Activated CD4-positive, alpha-beta T cell treated with anti-CD3 and anti-CD28 coated beads, Interleukin-2, amount 50 U/mL, for 24 hours (primary cell): ENCODE results near the gene FOXN4.
"Not testable (repeated sequence)": the region's sequence is repeated elsewhere in the genome, so short reads cannot be mapped to it uniquely, and the experiment has no call there.

ENCODE experiments used
- DNase-seq, 2 donors: peaks; one replicate each; pipeline ENCODE4 v3.0.0-alpha.2; 2020; ENCODE audit warnings: low read depth in 1 of 2, low spot score in 1 of 2

Gene FOXN4, protein sequence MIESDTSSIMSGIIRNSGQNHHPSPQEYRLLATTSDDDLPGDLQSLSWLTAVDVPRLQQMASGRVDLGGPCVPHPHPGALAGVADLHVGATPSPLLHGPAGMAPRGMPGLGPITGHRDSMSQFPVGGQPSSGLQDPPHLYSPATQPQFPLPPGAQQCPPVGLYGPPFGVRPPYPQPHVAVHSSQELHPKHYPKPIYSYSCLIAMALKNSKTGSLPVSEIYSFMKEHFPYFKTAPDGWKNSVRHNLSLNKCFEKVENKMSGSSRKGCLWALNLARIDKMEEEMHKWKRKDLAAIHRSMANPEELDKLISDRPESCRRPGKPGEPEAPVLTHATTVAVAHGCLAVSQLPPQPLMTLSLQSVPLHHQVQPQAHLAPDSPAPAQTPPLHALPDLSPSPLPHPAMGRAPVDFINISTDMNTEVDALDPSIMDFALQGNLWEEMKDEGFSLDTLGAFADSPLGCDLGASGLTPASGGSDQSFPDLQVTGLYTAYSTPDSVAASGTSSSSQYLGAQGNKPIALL

DNA sequence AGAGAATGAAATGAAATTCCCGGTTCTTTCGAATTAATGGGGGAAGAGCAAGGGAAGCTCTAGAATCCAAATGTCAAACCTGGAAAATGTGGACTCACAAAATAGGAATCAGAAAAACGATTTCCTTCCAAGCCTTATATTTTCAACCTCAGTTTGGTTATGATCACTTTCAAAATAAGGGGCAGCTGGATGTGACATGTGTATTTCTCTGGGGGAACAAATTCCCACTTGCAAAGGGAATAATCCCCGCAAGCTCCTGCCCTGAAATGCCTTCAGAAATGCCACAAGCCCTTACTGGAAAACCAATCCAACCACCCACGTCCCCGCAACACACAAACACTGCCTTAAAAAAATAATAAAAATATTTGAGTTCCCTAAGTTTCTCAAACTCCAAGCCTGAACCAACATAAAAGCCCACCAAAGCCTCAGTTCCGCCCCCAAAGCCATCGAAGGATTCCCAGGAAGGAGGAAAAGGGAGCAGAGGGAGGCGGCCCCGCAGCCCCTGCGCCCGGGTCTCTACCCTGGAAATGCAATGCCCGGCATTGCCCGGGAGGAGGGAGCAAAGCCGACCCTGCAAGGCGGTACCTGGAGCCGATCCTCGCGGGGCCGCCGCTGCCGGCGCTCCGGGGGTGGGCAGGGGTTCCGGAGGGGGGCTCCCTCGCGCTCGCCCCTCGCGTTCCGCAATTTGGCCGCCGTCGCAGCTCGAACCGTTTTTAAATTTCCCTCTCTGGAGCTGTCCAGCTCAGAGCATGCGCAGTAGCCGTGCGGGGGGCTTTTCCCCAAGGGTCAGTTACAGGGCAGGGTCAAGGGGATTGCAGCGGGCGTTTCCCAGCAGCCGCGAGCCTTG is at the start of gene FOXN4:
FOXN4 (minus strand) TSS at position 751 of the 847 bp plus-strand sequence. CDS start 963 bp downstream, outside the sequence.
- no peak for DNase-seq

DNA sequence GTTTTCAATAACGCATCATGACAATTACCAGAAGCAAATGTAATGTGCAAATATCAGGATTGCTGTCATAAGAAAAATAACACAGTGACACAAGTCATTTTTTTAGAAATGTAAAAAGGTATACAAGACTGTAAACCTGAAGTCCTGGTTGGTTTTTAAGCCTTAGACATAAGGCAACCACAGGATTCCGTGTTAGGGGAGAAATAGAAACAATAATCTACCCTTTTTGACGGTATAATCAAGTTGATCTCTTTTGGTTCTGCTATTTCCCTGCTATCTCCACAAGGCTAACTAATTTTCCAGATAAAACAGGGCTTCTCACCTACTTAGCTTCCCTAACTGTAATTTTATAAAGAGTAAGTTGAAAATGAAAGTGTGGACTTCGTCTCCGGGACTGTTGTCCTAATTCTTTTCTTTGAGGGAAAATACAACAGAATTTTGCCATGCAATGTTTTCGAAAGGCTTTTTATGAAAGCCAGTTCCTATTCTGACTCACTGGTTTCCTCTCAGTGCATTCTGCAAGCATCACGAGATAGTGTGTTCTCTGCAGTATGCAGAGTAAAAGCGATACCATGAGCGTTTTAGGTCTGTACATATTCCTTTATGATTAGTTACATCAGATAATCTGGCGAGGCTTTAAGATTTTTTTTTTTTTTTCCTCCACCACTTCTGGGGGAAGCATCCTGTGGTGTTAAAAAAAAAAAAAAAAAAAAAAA is 49.2 kb upstream of the FOXN4 start:
- no peak for DNase-seq

DNA sequence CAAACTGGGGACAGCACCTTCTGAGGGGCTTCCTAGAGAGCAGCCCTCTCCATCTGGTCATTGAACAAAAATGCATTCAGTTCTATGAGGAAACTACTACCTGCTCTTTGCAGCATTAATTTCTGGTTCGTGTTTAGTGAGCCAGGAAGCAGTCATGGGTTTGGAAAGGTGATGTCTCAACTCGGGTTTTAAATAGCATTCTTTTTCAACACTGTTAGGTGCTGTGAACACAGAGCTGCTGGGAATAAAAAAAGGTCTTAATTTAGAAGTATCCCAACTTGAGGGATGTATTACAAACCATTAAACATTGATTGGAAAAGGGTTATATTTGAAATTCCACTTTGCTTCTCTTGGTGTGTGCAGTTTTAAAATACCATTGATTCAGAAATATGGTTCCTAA is 47.9 kb upstream of the FOXN4 start:
- no peak for DNase-seq

DNA sequence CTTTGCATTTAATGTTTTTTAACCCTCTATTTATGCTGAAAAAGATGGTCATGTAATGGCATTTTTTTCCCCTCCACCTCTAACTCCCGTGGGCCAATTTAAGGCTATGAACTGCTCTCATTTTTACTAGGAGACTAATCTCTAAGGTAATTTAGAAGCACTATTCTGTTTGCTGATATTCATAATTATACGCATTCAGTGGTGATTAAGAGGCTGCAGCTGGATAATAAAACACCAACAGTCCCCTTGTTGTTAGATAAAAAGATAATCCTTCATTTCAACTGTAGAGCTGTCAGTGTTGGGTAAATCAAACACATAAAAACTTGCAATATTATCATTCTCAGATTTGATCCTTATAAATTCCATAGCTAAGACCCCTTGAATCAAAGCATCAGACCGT is 47.5 kb upstream of the FOXN4 start:
- no peak for DNase-seq

DNA sequence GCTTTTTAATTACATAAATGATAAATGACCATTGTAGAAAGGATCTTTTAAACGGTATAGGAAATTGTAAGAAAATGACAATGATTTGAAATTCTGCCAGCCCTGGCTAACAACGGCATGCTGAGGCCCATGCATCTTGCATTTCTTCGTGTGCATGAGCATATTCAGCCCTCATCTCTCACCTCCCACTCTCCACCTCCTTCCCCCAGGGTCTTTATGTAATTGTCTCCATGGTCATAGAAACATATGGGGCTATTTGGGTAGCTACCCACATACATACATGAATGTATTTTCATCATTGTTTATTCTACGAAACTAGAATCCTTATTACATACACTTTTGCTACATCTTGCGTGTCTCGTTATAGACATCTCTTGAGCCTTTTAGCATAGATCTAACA is 43.1 kb upstream of the FOXN4 start:
- no peak for DNase-seq

DNA sequence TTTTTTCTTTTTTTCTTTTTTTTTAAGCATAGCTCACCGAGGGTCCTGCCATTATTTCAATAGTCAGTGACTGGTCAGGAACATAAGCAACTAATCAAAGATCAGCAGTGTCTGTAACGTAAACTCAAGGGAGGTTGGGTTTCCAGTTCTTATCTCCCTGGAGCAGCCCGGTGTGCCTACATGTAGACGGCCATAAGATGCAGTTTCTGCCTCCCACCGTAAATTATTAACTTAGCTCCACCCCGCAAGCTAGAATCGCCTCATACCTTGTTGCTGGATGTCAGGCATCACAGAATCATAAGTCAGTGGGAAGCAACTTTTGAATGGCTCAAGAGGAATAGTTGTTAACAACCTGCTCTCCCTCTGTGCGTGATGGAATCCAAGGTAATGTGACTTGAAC is 38.5 kb upstream of the FOXN4 start, which contains the start of gene MYO1H:
MYO1H (plus strand) TSS at position 312 of the 400 bp plus-strand sequence; CDS start at position 373, 61 bp downstream.
- no peak for DNase-seq

DNA sequence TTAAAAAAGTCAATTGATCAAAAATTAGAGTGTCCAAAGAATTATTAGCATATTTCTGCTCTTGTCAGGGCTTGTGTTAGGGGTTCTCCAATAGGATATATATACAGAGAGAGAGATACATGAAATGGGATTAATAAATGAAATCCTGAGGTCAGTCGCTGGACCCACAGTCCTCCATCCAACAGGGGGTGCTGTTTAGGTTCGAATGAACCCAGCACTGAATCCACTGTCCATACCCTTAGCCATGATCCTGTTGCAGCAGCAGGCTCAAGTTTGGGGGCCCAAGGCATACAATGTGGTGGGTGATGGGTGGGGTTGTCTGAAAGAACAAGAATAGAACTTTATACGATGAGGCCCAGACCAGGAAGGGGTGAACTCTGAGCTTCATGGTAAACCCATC is 37.8 kb upstream of the FOXN4 start:
- DNase-seq: no peak

DNA sequence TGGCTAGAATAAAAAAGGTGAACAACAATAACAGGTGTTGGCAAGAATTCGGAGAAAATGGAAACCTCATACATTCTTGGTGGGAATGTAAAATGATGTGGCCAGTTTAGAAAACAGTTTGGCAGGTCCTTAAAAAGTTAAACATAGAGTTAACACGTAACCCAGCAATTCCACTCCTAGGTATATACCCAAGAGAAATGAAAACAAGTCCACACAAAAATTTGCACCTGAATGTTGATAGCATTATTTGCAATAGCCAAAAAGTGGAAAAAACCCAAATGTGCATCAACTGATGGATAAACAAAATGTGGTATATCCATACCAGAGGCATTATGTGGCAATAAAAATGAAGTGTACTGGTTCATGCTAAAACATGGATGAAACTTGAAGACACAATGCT is 36.3 kb upstream of the FOXN4 start:
- no peak for DNase-seq

DNA sequence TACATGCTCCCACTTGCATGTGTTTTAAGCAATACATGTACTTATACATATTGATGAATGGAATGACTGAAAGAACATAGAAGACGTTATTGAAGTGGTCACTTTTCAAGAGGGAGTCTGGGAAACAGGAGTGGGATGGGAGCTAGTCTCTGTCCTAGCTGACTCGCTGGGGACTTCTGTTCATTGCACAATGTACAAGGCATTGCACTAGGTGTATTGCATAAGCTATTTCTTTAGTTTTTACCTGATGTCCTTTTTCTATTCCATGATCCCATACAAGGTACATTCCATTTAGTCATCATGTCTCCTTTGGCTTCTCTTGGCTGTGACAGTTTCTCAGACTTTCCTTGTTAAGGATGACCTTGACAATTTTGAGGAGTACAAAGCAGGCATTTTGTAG is 34.6 kb upstream of the FOXN4 start:
- no peak for DNase-seq

DNA sequence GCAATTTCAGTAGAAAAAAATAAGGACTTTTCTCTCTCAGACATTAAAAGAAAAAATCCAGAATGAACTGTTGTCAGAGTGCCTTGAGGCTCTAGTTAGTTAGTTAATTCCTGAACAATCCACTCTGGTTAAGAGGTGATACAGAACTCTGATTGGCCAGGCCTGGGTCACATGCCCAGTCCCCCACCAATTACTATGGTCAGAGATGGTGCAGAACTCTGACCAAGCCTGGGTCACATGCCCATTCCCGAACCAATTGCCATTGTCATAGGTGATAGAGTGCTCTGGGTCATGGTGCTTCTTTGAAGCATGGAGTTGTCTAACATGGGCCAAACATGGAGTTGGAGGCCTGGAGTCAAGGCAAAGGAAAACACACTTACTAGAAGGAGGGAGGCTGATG is 27.5 kb upstream of the FOXN4 start:
- no peak for DNase-seq

DNA sequence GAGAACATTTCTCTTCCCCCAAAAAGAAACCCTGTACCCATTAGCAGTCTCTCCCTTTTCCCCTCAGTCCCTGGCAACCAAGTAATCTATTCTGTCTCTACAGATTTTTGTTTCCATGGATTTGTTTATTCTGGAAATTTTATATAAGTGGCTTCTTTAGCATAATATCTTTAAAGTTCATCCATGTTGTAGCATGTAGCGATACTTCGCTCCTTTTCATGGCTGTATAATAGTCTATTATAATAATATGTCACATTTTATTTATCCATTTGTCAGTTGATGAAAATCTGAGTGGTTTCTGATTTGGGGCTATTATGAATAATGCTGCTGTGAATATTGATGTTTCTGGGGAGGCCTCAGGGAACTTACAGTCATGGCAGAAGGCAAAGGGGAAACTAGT is 25.8 kb upstream of the FOXN4 start:
- no peak for DNase-seq

DNA sequence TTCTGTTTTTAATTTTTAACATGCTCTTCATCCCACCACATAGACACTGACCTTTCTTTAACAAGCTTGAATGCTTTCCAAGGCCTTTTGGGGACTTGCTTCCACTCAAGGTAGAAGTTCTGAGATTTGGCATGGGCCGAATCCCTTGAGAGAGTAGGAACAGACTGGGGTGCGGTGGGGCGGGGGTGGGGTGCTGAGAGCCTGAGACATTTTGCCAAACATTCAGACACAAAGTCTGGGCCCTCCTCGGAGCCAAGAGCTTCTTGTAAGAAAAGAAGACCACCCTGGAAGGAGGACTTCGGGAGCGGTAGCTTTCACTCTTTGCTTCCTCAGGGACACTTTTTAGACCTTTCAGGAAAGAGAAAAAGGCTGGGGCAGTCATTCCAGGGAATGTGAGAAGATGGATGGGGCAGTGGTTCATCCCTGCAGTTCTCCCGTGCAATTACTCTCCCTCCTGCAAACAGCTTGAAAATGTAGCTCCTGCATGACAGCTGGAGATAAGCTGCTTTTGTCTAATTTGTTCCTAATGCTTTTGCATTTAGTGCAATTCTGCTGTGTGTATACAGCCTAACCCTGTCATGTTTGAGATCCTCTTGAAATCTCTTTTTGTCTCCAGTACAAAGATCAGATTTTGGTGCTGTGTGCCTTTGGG is 22.3 kb upstream of the FOXN4 start:
- DNase-seq: no peak

DNA sequence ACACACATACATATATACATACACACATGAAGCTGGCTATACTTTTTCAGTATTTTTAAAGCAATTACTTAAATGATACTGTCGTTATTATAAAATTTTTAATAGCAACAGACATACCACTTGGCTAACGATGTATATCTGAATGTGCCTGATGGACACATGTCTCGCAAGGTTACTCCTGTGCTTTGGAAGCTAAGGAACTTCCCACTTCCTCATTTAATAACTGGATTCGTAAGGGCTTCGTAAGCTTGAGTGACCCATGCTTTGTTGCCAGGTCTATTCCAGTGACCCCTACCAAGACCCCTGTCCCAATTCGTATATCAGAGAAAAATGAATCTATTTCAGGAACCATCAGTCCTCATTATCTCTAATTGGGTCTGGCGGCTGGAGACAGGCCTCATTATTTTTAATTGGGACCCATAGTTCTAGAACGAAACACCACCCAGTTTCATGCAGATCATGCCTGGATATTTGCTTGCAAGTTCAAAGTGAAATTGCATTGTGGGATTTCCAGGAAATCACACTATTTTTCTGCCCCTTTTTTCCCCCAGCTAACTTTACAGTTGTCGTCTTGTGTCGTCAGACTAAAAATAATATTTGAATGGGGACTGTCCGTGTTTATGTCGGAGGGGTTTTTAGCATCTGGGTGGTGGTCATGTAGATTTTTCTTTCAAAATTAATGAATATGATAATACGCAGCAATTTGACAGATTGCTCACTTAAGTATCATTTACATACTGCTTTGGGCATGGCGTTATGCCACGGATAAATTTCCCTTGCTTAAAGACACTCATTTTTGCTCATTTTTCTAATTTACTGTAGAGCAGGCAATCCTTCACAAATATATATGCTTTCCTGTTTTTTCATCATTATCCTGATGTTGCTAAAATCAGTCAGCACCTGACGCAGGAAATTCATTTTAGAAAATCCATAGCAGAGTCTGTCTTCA is 21.5 kb upstream of the FOXN4 start:
- DNase-seq: no peak

DNA sequence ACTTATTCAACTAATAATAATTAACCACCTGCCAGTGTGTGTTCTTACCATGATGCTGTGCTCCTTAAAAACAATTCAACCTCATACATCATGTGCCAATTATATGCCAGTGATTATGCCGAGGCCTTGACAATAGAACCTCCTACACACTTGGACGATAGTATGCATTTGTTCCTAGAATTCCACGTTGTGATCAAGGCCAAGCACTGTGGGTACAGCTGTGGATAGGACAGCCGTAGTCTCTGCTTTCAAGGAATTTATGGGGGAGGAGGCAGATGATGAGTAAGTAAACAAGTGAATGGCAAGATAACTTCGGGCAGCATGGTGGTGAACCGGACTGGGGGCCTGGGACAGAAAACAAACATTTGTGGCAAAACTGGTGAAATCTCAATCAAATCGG is 20.6 kb upstream of the FOXN4 start:
- no peak for DNase-seq

DNA sequence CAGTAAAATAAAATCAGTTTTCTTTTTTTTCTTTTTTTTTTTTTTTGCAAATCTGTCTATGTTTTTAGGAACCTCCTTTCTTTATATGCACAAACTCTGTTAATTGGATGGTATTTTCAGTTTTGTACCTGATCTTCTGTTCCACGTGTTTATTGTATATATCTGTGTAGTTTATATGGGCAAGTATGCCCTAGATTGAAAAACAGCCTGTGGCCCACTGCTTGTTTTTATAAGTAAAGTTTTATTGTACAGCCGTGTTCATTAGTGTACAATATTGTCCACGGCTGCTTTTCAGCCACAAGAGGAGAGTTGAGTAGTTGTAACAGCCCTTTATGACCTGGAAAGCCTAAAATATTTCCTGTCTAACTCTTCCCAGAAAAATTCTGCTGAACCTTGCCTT is 19.9 kb upstream of the FOXN4 start:
- DNase-seq: no peak

DNA sequence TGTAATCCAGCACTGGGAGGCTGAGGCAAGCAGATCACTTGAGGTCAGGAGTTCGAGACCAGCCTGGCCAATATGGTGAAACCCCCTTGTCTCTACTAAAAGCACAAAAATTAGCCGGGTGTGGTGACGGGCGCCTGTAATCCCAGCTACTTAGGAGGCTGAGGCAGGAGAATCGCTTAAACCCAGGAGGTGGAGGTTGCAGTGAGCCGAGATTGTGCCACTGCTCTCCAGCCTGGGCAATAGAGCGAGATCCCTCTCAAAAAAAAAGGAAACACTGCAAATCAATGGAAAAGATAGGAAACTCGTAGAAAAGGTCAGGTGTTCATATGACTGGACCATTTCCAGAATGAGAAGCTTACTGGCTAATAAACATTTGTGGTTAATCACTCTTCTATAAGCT is 12.2 kb upstream of the FOXN4 start:
- not testable (repeated sequence) for DNase-seq

DNA sequence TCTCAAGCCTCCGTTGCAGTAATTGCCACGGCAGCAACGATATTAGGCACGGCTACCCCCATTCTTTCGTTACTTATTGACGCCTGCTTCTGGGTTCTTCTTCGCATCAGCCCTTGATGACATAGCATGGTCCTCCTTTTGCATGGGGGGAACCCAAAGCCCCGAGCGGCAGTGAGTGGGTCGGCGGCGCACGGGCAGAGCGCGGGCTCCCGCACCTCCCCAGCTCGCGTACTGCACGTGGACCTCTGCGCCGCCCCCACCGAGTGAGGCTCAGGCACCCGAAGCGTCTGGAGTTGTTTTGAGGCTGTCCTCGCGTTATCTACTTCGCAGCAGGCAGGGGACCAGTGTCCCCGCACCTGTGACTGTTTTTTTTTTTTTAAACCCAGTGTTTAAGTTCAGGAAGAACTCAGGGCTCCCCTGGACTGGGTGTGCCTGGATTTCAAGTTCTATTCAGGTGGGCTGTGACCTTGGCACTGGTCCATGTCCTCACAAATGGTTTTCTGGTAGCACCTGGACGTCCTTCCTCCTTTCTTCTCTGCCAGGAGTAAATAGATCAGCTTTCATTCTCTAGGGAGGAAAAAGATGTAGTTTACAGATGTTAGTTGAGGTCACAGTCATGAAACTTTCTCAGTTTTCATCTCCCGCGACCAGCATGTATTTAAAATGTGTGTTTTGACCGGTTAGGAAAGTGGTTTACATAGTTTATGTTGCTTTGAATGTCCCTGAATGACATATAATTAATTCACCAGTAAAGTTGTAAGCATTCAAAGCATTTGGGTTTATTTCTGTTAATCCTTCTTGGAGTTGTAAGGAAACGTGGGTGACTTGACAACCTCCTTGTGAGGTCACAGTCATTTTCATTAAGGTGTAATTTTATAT is 1.4 kb upstream of the FOXN4 start:
- no peak for DNase-seq

DNA sequence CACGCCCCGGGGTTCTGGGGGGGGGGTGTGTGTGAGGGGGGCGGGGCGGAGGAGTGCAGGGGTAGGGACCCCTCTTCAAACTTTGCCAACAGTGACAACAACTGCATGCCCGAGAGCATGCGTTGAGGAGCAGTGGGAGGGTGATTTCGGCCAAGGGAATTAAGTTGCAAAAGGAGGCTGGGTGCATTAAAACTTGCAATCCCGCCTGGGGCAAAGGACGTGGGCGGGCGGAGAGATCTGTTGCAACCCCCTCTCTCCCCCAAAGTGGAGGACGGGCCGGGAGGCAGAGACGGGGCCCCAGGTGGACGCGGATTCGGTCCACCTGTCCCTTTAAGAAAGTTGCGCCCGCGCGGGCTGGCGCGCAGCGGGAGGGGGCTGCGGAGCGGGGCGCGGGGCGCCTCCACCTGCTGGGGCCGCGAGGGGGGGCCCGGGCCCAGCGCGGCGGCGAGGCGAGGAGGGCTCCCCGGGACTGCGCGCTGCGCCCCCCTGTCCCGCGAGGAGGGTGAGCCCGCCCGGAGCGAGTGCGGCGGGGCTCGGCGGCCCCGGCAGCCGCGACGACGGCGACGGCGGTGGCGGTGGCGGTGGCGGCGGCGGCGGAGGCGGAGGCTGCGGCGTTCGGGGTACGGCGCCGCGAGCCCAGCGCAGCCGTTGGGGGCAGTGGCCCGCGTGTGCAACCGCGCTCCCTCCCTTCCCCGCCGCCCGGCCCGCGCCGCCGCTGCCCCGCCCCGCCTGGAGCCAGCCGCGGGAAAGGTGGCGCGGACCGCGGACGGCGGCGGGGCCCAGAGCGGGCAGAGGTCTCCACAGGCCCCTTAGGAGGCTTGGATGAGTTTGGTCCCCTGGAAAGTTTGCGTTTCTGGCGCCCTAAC is 530 bp upstream of the FOXN4 start:
- no peak for DNase-seq
